OCI-LY7 (cell line): ENCODE data around the gene IFFO2.

Experiments used
- CTCF ChIP-seq: fragments of 200-600 bp; sonication (generic); conservative IDR thresholded peaks from 2 replicates; pipeline ENCODE4 v1.5.1; 2014; ENCODE audit warnings: mild to moderate bottlenecking, antibody characterized with exemption, low read length, moderate library complexity, mixed read lengths
- EZH2phosphoT487 ChIP-seq: fragments of 200-600 bp; sonication (generic); IDR thresholded peaks from 2 replicates; pipeline ENCODE4 v1.6.1; 2018; ENCODE audit warnings: low read depth, borderline replicate concordance, mild to moderate bottlenecking, mixed run types, antibody characterized with exemption, low read length, moderate library complexity, mixed read lengths

- no peak for TF ChIP-seq CTCF
- no peak for TF ChIP-seq EZH2phosphoT487
These were observed 8.9 kb downstream of the IFFO2 start for GRCh38 chr1:18947570-18947969.
